ENCODE data around the gene SLX4.
"Not testable (repeated sequence)": the region's sequence is repeated elsewhere in the genome, so short reads cannot be mapped to it uniquely, and the experiment has no call there.

SLX4 gene

DNA sequence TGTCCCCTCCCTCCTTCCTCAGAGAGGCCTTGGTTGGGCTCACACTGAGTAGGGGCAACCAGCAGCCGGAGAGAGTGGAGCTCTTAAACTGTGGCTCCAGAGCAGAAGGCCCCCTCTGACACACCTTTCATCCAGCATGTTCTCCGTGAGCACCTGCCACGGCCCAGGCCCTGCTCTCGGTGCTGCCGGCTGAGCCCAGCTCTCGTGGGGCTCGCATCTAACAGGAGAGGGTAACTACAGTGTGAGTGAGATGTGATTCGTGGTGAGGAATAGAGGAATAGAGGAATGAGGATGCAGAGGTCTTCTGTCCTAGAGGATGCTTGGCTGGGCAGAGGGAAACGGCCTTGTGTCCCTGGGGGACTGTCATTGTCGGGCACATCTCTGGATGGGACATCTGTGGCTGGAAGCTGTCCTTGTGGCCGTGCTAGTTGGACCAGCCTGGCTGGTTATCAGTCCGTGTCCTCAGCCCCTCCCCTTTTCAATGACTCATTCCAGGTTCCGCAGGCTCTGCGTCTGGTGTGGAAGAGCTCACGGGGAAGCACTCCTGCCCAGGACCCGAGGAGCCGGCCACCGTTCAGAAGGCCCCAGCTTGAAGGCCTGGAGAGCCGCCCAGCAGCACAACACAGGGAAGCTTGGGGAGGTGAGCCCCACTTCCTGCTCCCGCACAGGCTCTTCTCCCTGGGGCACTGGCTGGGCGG, 31.1 kb upstream of the SLX4 start:
- DNase-seq (ENCODE audit: insufficient read length, low spot score) (no peak), FAIRE-seq (no peak)

GRCh38 chr16:3641801-3642396, 30.5 kb upstream of the SLX4 start:
- DNase-seq (ENCODE audit: insufficient read length, low spot score) (no peak), FAIRE-seq (no peak)

GRCh38 chr16:3640632-3641501, 29.5 kb upstream of the SLX4 start:
- DNase-seq (ENCODE audit: insufficient read length, low spot score) (no peak), FAIRE-seq (no peak)

GRCh38 chr16:3640207-3640606, 28.8 kb upstream of the SLX4 start:
- FAIRE-seq (no peak), DNase-seq (ENCODE audit: insufficient read length, low spot score) (no peak)

GRCh38 chr16:3638916-3639644, 27.7 kb upstream of the SLX4 start:
- FAIRE-seq (no peak), DNase-seq (ENCODE audit: insufficient read length, low spot score) (no peak)

GRCh38 chr16:3637371-3637923, 26.0 kb upstream of the SLX4 start:
- FAIRE-seq (no peak), DNase-seq (ENCODE audit: insufficient read length, low spot score) (no peak)

- FAIRE-seq (no peak), DNase-seq (ENCODE audit: insufficient read length, low spot score) (no peak)
Measured at GRCh38 chr16:3625911-3626732, 14.7 kb upstream of the SLX4 start.

DNA sequence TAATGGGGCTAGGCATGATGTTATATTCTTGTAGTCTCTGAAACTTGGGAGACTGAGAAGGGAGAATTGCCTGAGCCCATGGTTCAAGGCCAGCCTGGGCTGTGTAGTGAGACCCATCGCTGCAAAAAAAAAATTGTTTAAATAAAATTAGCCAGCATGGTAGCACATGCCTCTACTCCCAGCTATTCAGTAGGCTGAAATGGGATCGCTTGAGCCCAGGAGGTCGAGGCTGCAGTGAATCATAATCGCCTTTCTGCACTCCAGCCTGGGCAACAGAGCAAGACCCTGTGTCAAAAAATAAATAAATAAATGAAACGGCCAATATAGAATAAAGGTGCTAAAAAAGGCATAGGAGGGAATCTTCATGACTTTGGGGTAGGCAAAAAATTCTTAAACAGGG, 13.9 kb upstream of the SLX4 start:
- DNase-seq (ENCODE audit: insufficient read length, low spot score) (no peak), FAIRE-seq (no peak)

DNA sequence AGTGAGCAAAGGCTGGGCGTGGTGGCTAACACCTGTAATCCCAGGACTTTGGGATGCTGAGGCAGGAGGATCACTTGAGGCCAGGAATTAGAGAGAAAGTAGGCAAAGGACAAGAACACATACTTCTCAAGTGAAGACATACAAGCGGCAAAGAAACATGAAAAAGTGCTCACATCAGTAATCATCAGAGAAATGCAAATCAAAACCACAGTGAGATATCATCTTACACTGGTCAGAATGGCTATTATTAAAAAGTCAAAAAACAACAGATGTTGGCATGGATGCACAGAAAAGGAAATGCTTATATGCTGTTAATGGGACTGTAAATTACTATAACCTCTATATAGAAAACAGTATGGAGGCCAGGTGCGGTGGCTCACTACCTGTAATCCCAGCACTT, 12.2 kb upstream of the SLX4 start:
- FAIRE-seq (no peak), DNase-seq (ENCODE audit: insufficient read length, low spot score) (no peak)

GRCh38 chr16:3618769-3619141, 7.3 kb upstream of the SLX4 start:
- FAIRE-seq (no peak), DNase-seq (ENCODE audit: insufficient read length, low spot score) (no peak)

GRCh38 chr16:3612510-3613466, 1.4 kb upstream of the SLX4 start:
- FAIRE-seq (no peak), DNase-seq (ENCODE audit: insufficient read length, low spot score) (no peak)

GRCh38 chr16:3610698-3611145, 684 bp downstream of the SLX4 start:
- FAIRE-seq (no peak), DNase-seq (ENCODE audit: insufficient read length, low spot score) (no peak)

- FAIRE-seq, result no peak
- DNase-seq (ENCODE audit: insufficient read length, low spot score), result no peak
Measured at GRCh38 chr16:3609895-3610697, 1.3 kb downstream of the SLX4 start.

DNA sequence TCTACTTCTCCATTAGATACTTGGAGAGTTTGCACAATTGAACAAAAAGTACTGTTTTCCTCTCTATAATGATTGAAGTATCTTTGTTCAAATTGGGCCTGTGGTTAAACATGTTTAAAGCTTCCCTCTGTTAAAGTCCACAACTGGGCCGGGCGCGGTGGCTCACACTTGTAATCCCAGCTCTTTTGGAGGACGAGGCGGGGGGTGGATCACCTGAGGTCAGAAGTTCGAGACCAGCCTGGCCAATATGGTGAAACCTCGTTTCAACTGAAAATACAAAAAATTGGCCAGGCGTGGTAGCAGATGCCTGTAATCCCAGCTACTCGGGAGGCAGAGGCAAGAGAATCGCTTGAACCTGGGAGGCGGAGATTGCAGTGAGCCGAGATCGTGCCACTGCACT, 2.4 kb downstream of the SLX4 start:
- not testable (repeated sequence) for FAIRE-seq; DNase-seq (ENCODE audit: insufficient read length, low spot score)

DNA sequence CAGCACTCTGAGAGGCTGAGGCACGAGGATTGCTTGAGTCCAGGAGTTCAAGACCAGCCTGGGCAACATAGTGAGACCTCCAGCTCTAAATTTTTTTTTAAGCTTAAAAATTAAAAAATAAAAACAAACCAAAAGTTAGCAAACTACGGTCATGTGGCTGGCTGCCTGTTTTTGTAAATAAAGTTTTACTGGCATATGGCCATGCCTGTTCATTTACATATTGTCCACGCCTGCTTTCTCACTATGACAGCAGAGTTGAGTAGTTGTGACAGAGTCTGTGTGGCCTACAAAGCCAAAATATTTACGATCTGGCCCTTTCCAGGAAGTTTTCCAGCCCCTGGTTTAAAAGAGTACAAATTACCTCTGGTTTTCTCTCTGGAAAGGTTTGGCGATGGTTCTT, 3.3 kb downstream of the SLX4 start:
- DNase-seq (ENCODE audit: insufficient read length, low spot score) (no peak), FAIRE-seq (no peak)

DNA sequence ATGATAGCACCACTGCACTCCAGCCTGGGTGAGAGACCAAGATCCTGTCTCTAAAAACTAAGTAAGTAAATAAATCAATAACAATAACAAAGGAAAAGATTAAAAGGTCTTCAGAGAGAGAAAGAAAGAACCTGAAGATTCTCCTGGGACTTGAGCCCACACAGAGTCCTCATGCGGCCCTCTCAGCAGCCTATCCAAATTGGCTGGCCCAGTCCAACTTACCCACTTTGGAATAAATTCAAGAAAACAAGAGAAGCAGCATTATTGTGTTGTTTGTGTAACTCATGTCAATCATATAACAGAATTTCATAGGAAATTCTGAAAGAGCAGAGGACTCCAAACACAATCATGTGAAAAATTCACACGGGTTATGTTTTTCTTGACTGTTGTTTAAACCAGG, 3.8 kb downstream of the SLX4 start:
- no peak for DNase-seq (ENCODE audit: insufficient read length, low spot score)
- no peak for FAIRE-seq

GRCh38 chr16:3607161-3607560, 4.2 kb downstream of the SLX4 start:
- DNase-seq (ENCODE audit: insufficient read length, low spot score) (no peak), FAIRE-seq (no peak)

- no peak for DNase-seq (ENCODE audit: insufficient read length, low spot score)
- no peak for FAIRE-seq
Measured at GRCh38 chr16:3606441-3606840, 5.0 kb downstream of the SLX4 start.

All from HTR-8/SVneo (cell line).